NCI-H748 treated with DMSO at 0.1 percent for 48 hours (cell line): ENCODE measurements around the gene CDKN2AIPNL.
A peak's percentile ranks its signal among the peaks of the same experiment; 100 is the strongest.

Experiments
- DNase-seq: peaks from one replicate; lab custom pipeline; 2025; lab: John Stamatoyannopoulos, UW

CDKN2AIPNL gene

GRCh38 chr5:134411546-134412266 is at the start of gene CDKN2AIPNL:
Gene CDKN2AIPNL, minus strand, starts transcription at chr5:134411881. Its CDS starts 27 bp downstream, at chr5:134411854.
- peak; percentile 80 for DNase-seq

GRCh38 chr5:134460551-134460950 is 48.9 kb upstream of the CDKN2AIPNL start:
- no peak for DNase-seq

GRCh38 chr5:134459491-134459890 is 47.8 kb upstream of the CDKN2AIPNL start:
- no peak for DNase-seq

GRCh38 chr5:134459010-134459403 is 47.3 kb upstream of the CDKN2AIPNL start:
- no peak for DNase-seq

GRCh38 chr5:134458234-134459009 is 46.7 kb upstream of the CDKN2AIPNL start:
- DNase-seq, result no peak

- DNase-seq, result no peak
These were observed 46.1 kb upstream of the CDKN2AIPNL start for GRCh38 chr5:134457801-134458200.

DNA sequence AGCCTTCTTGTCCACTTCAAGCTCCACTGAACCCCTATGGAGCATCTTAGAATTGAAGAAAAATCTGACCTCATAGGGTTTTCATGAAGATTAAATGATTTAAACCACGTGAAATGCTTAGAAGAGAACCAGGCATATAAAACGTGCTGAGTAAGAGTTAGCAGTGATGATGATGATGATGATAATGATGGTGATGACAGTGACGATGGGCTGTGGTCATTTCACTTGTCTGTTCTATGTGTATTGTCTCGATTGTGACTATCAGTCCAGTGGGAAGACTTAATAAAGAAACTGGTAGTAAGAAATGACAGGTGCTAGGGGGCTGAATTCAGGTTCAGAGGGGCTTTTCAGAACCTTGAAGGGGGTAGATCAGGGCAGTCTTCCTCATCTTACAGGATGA is 45.1 kb upstream of the CDKN2AIPNL start:
- DNase-seq, result no peak

DNA sequence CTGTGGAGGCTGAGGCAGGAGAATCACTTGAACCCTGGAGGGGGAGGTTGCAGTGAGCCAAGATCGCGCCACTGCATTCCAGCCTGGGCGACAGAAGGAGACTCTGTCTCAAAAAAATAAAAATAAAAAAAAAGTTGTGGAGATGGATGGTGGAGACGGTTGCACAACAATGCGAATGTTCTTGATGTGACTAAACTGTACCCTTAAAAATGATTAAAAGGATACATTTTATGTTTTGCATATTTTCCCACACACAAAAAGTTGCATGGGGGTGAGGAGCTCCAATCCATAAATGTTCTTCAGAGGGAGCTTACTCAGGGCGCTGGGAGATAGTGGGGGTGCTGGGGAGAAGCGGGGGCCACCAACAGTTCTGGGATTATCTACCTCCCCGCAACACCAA is 43.8 kb upstream of the CDKN2AIPNL start:
- DNase-seq, result no peak

- DNase-seq, result no peak
These were observed 41.3 kb upstream of the CDKN2AIPNL start for GRCh38 chr5:134453016-134453415.

DNA sequence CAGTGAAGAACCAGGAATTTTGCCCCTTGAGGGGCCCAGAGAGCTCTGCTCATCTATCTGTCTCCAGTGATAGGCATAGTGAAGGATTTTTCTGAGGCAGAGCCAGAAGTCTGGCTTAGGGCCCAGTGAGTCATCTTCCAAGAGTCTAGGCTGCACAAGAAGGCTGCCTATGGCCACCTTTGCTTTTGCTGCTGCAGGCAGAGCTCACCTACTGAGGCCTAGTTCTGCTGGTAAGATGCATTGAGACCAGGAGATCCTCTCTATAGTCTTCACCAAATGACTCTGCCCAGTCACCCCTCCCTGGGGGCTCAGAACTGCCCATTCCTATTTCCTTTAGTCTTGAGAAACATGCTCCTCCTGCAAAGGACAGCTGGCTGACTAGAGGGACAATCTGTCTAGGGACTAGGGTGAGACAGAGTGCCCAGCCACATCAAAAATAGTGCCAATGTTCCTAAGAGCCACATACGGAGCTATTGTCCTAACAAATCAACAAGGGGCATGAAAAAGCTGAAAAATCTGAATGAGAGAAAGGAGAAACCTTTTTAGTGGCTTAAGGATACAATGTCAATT is 40.3 kb upstream of the CDKN2AIPNL start:
- DNase-seq, result no peak

- no peak for DNase-seq
These were observed 39.7 kb upstream of the CDKN2AIPNL start for GRCh38 chr5:134451225-134451935.

GRCh38 chr5:134450374-134450773 is 38.7 kb upstream of the CDKN2AIPNL start:
- DNase-seq, result no peak

DNA sequence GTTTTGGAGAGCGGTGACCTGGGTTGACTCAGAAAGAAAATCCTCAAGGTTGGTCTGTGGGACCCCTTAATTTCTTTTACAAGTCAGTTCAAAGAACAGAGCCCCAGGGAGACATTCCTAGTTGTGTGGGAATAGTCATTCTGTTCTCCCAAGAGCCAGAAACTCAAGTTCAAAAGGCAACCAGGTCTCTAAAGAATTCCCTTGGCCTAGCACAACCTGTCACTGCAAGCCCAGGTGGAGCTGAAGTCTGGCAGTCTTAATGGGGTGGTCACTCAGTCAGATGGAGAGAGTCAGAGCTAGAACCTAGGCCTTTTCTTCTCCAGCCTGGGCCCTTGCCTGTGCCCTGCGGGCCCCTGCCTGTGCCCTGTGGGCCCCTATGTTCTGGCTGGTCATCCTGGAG is 37.5 kb upstream of the CDKN2AIPNL start:
- DNase-seq, result no peak

GRCh38 chr5:134447815-134448520 is 36.3 kb upstream of the CDKN2AIPNL start:
- DNase-seq, result no peak

- DNase-seq, result no peak
These were observed 35.3 kb upstream of the CDKN2AIPNL start for GRCh38 chr5:134446938-134447337.

- DNase-seq, result no peak
These were observed 34.5 kb upstream of the CDKN2AIPNL start for GRCh38 chr5:134445856-134446818.

- DNase-seq, result no peak
These were observed 33.3 kb upstream of the CDKN2AIPNL start for GRCh38 chr5:134444941-134445471.

GRCh38 chr5:134440201-134440755 is 28.6 kb upstream of the CDKN2AIPNL start:
- DNase-seq, result no peak

- DNase-seq, result no peak
These were observed 27.6 kb upstream of the CDKN2AIPNL start for GRCh38 chr5:134439210-134439654.

DNA sequence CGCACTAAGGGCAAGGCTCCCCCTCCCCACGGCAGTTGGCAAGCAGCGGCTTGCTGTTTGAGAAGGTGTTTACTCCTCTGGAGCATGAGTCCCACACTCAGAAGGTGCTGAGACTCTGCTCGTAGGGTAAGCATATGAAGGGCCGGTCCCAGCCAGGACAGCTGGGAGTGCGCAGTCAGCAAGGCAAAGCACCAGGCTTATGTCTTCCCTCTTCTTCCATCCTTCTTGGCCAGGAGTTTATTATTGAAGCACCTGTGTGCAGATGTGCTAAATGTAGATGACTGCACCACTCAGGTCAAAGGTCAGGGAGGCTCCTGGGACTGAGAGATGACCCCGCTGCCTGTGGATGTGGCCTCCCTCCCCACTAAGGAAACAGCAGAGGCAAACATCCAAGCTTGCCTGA is 27.0 kb upstream of the CDKN2AIPNL start:
- no peak for DNase-seq
